HG02588 (cell line): ENCODE data around the gene RAD23A.
"Not testable (repeated sequence)": the region's sequence is repeated elsewhere in the genome, so short reads cannot be mapped to it uniquely, and the experiment has no call there.

Experiments used
- ATAC-seq: cut with Tn5 transposase; IDR thresholded peaks from one replicate; pipeline ENCODE4 v1.9.1; 2021; ENCODE audit warnings: mild to moderate bottlenecking, moderate library complexity; ENCODE audit not compliant: unreplicated experiment

Gene RAD23A

GRCh38 chr19:12945479-12946091, at the start of gene RAD23A:
RAD23A (plus strand) TSS chr19:12945862; CDS start chr19:12945949, 87 bp downstream.
- peak; percentile 73 for ATAC-seq

DNA sequence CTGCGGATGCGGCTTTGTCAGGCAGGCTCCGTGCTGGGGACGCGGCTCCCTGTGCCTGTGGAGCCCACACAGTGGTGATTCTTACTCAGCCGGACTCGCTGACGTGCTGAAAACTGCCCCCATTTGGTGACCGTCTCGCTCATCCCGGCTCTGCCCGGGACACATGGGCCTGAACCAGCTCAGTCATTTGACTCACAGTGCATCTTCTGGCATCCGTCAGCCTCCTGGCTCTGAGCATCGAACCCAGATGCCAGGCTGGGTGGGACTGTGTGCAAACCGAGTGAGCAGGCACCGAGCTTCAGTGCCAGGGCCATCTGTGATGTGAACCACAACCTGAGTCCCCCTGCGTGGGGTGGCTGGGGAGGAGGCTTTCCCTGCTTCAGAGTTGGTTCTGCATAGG, 49.2 kb upstream of the RAD23A start:
- ATAC-seq: no peak

DNA sequence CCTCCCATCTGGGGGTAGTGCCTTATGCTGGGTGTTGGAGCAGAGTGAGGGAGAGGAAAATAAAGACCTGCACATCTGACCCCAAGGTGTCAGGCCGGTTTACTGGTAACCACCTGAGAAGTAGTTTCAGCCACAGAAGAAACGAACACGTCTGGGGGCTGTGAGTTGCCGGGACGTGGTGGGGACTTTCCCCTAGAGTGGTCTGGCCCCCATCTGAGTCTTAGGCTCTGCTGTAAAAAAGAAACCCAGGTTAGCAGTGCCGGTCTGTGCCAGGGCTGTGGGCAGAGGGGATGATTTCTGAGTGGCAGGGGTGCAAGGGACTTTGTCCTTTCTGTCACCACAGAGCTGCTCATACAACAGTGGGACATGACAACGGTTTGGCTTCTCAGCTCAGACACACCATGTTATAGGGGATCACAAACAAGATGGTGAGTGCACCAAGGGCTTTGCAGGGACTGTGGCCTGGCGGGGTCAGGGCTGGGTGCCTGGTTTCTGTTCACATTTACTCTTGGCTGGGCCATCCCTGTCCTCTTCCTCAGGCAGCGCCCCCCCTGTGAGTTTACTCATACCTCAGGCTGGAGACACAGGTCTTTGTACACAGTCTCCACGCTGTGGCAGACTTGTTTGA, 45.7 kb upstream of the RAD23A start:
- no peak for ATAC-seq

DNA sequence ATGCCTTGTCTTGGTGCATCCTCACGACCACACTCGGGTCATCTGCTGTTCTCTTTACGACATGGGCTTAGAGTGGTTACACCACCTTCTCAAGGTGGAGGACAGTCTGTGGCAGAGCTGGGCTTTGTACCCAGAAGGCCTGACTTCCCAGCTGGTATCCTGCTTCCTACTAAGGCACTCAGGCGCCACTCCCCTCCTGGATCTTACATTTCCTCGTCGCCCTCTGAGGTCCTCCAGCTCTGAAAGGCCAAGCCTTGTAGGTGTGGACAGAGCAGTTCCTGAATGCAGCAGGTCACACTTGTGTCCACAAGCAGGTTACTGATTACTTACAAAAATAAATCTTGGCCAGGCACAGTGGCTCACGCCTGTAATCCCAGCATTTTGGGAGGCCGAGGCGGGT, 38.5 kb upstream of the RAD23A start:
- ATAC-seq: no peak

GRCh38 chr19:12912571-12912970, 33.1 kb upstream of the RAD23A start:
- no peak for ATAC-seq

DNA sequence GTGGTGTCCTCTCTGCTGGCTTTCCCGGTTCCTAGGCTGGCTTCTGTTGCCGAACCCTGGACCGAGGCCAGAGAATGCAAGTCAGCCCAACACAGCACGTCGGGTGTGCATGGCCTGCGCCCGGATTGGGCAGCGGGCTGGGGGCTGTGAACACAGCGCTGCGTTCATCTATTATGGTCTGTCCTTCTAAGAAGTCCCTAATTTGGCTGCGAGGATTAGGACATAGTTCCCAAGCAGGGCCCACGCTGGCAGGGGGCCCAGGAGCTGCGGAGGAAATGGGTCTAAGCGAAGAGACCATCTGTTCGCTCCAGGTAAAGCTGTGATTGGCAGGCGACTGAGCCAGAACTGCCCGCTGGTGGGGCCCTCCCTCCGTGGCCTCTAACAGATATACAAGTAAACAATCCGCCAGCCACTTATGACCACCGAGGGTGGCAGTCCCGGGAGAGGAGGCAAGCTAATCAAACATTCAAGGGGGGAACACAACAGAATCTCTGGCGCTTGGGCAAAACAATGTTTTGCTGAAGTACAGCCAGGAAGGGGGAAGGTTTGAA, 32.6 kb upstream of the RAD23A start:
- ATAC-seq: no peak

GRCh38 chr19:12913851-12914690, 31.6 kb upstream of the RAD23A start:
- ATAC-seq: no peak

DNA sequence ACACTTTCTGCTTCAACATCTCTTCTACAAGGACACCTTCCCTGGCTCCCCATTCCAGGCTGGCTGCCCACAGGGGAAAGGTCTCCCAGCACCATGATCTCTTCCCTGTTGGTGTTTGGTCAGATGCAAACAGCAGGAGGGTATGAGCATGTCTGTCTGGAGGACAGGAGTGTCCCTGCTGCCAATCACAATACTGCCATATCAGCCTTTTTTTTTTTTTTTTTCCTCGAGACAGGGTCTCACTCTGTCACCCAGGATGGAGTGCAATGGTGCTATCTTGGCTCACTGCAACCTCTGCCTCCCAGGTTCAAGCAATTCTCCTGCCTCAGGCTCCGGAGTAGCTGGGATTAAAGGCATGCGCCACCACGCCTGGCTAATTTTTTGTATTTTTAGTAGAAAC, 29.8 kb upstream of the RAD23A start:
- ATAC-seq: not testable (repeated sequence)

- ATAC-seq: no peak
Measured at GRCh38 chr19:12918253-12918652, 27.4 kb upstream of the RAD23A start.

- ATAC-seq: no peak
Measured at GRCh38 chr19:12921047-12921446, 24.6 kb upstream of the RAD23A start.

DNA sequence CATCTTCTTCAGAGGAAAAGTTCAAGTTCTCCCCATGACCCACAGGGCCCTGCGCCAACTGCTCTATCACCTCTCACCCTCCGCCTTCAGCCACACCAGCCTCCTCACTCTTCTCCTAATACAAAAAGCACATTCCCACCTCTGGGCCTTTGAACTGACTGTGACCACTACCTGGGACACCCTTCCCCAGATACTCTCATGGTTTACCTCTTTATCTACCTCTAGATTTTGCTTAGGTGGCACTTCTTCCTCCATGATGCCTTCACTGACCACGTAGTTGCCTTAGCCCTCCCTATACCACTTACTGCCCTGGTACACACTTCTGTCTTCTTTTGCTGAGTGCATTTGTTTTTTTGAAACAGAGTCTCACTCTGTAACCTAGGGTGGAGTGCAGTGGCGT, 22.7 kb upstream of the RAD23A start:
- no peak for ATAC-seq

- ATAC-seq: no peak
Measured at GRCh38 chr19:12924621-12925310, 20.9 kb upstream of the RAD23A start.

DNA sequence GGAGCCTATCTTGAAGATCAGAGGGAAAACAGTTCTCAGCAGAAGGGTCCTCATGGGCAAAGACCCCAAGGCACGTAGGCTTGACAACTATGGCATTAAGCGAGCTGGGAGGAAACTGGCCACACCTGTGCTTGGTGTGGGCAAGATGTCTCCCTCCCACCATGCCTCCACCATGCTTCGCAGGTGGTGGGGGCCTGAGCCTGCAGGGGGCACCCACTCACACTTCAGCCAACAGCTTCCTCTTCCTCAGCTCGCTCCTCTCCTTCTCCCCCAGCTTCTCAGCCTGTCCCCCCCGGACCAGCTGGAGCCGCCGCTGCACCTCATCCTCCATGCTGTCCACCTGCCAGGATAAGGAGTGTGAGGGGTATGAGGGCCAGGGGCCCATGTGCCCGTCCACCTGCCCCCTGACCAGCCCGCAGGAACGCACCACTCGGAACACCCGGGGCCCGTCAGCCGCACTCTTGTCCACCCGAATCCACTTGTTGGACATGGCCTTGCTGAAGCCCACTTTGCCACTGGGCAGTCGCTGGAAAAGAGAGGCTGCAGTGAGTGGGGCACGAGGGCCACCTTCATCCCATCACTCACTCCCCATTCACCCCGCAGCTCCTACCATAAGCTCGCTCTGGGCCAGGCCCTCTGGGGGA, 15.5 kb upstream of the RAD23A start:
- no peak for ATAC-seq

DNA sequence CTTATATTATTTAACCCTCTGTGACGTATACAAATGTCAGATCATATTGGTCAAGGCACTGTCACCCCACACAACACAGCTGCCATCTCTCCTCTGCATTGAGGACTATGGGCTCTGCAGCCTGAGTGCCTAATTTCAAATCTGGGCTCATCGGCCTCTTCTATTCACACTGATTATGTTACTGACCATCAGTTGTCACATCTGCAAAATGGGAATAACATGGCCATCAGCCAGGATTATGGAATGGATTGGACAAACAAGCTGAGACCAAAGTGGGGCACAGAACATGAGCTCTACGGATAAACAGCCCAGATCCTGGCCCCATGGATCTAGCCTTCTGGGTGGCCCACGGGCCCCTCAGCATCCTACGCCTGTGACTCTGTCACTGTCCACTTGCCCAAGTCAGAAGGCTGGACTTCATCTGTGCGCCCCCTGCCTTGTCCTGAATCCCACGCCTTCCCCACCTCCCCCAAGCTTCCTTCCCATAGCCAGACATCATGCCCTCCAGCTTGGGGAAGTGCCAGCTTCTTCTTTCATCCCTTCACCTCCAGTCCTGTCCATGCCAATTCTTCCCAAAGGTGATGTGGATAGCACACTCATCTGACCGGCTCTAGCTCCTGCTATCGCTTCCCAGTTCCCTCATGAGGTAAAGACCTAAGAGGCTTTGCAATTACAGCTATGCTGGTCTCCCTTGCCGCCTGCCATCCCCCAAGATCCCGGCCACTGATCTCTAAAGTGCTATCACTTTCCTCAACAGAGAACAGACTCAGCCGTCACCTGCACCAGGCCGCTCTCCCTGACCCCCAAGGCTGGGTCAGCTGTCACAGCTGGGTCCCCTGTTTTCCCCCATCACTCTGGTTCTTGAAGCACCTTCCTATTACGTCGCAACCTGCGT, 13.0 kb upstream of the RAD23A start:
- no peak for ATAC-seq

- ATAC-seq: peak; percentile 45
Measured at GRCh38 chr19:12933287-12934072, 12.2 kb upstream of the RAD23A start, which contains the start of gene FARSA. FARSA (minus strand) TSS chr19:12933711; CDS start chr19:12933696, 15 bp downstream.

GRCh38 chr19:12935071-12935470, 10.6 kb upstream of the RAD23A start:
- ATAC-seq: no peak

DNA sequence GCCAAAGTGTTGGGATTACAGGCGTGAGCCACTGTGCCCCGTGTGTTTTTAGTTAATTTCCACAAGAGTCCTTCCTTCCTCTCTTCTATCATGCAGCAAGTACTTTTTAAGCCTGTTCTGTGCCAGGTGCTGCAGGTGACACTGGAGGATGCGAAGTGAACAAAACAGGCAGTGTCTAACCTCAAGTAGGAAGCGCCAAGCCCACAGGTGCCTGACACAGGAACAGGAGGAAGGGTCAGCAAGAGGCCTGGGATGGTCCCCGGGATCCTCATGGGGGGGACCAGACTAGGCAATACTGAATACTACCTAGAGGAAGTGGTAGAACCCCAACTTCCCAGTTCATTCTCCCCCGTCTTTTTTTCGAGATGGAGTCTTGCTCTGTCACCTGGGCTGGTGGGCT, 9.1 kb upstream of the RAD23A start:
- no peak for ATAC-seq

- no peak for ATAC-seq
Measured at GRCh38 chr19:12937093-12937926, 8.4 kb upstream of the RAD23A start.
